Liver (tissue), 9 donors: ENCODE measurements around the gene YDJC. TPM values are rescaled to one million over a fixed set of nuclear protein-coding genes. Genes with fewer than 3 reads are reported as not detected.

Experiments
- DNase-seq: peaks from one replicate; pipeline ENCODE4 v3.0.0-alpha.2; 2017; ENCODE audit warnings: low spot score
- H3K27ac ChIP-seq, 2 donors: one replicate each; pipeline ENCODE4 v1.7.0; 2013; ENCODE audit warnings: inconsistent platforms in 2 of 2, low read length in 2 of 2, control low read depth in 1 of 2, low read depth in 1 of 2, mild to moderate bottlenecking in 1 of 2
- H3K27me3 ChIP-seq, 4 donors: one replicate each; pipeline versions ENCODE4 v1.6.1 to v1.7.0; 2013; ENCODE audit warnings: low read length in 3 of 4, inconsistent platforms in 1 of 4, mild to moderate bottlenecking in 1 of 4, moderate library complexity in 1 of 4; ENCODE audit not compliant: control insufficient read depth in 4 of 4, insufficient read depth in 4 of 4
- H3K36me3 ChIP-seq, 4 donors: one replicate each; pipeline versions ENCODE4 v1.6.1 to v1.7.0; 2013; ENCODE audit warnings: low read length in 3 of 4, mild to moderate bottlenecking in 3 of 4, low read depth in 1 of 4, moderate library complexity in 1 of 4; ENCODE audit not compliant: control insufficient read depth in 4 of 4, insufficient read depth in 3 of 4
- H3K4me1 ChIP-seq, 4 donors: one replicate each; pipeline versions ENCODE4 v1.6.1 to v1.7.0; 2013; ENCODE audit warnings: low read length in 3 of 4, mild to moderate bottlenecking in 3 of 4, moderate library complexity in 1 of 4; ENCODE audit not compliant: control insufficient read depth in 4 of 4, insufficient read depth in 4 of 4
- H3K4me3 ChIP-seq, 3 donors: one replicate each; pipeline versions ENCODE4 v1.6.1 to v1.7.0; 2013; ENCODE audit warnings: low read length in 3 of 3, control low read depth in 1 of 3, low read depth in 1 of 3, mild to moderate bottlenecking in 1 of 3
- H3K9ac ChIP-seq, 2 donors: one replicate each; pipeline ENCODE4 v1.7.0; 2013; ENCODE audit warnings: low read length in 2 of 2, mild to moderate bottlenecking in 2 of 2, moderate library complexity in 2 of 2, control low read depth in 1 of 2, low read depth in 1 of 2
- H3K9me3 ChIP-seq, 4 donors: one replicate each; pipeline versions ENCODE4 v1.6.1 to v1.7.0; 2013; ENCODE audit warnings: low read length in 3 of 4; ENCODE audit not compliant: control insufficient read depth in 4 of 4
- CTCF ChIP-seq: fragments of 150-350 bp; IDR thresholded peaks from 2 replicates; pipeline ENCODE4 v1.5.1; 2017; ENCODE audit warnings: improper control_type of control experiment, low read depth, low read length; ENCODE audit not compliant: missing input control
- EGR1 ChIP-seq, 2 donors: IDR thresholded peaks; 2 replicates each; pipeline ENCODE4 v1.6.1; 2016 to 2018; ENCODE audit warnings: antibody characterized with exemption in 2 of 2, low read depth in 2 of 2
- FOXA1 ChIP-seq: IDR thresholded peaks from 2 replicates; pipeline ENCODE4 v1.6.1; 2016; ENCODE audit warnings: antibody characterized with exemption
- FOXA2 ChIP-seq: IDR thresholded peaks from 2 replicates; pipeline ENCODE4 v1.6.1; 2016; ENCODE audit warnings: antibody characterized with exemption
- GABPA ChIP-seq, 2 donors: IDR thresholded peaks in 1 of 2; conservative IDR thresholded peaks in 1 of 2; 2 replicates each; pipeline ENCODE4 v1.6.1; 2016; ENCODE audit warnings: antibody characterized with exemption in 2 of 2, mild to moderate bottlenecking in 1 of 2, moderate library complexity in 1 of 2
- HNF4A ChIP-seq, 2 donors: conservative IDR thresholded peaks; 2 replicates each; pipeline ENCODE4 v1.6.1; 2016; ENCODE audit warnings: antibody characterized with exemption in 2 of 2, mild to moderate bottlenecking in 2 of 2
- HNF4G ChIP-seq: IDR thresholded peaks from 2 replicates; pipeline ENCODE4 v1.6.1; 2016; ENCODE audit warnings: antibody characterized with exemption
- JUND ChIP-seq, 2 donors: IDR thresholded peaks; 2 replicates each; pipeline ENCODE4 v1.6.1; 2016; ENCODE audit warnings: antibody characterized with exemption in 2 of 2
- NR2F2 ChIP-seq: IDR thresholded peaks from 2 replicates; pipeline ENCODE4 v1.6.1; 2016; ENCODE audit warnings: antibody characterized with exemption
- RAD21 ChIP-seq, 2 donors: IDR thresholded peaks; 2 replicates each; pipeline ENCODE4 v1.6.1; 2016; ENCODE audit warnings: antibody characterized with exemption in 2 of 2, mild to moderate bottlenecking in 2 of 2
- RXRA ChIP-seq, 2 donors: IDR thresholded peaks; 2 replicates each; pipeline ENCODE4 v1.6.1; 2017 to 2018; ENCODE audit warnings: antibody characterized with exemption in 2 of 2, mild to moderate bottlenecking in 1 of 2
- SP1 ChIP-seq: IDR thresholded peaks from 2 replicates; pipeline ENCODE4 v1.6.1; 2018; ENCODE audit warnings: antibody characterized with exemption, mild to moderate bottlenecking
- TAF1 ChIP-seq: conservative IDR thresholded peaks from 2 replicates; pipeline ENCODE4 v1.6.1; 2016; ENCODE audit warnings: antibody characterized with exemption, mild to moderate bottlenecking
- YY1 ChIP-seq: IDR thresholded peaks from 2 replicates; pipeline ENCODE4 v1.6.1; 2016; ENCODE audit warnings: antibody characterized with exemption, mild to moderate bottlenecking
- ZBTB33 ChIP-seq: IDR thresholded peaks from 2 replicates; pipeline ENCODE4 v1.6.1; 2016; ENCODE audit warnings: antibody characterized with exemption
- WGBS: extraction: QIAGEN DNeasy Blood & Tissue Kit; methylation state at CpG from one replicate; pipeline ENCODE4 v1.1.7; 2013; 5-methylcytosine and 5-hydroxymethylcytosine counted together
- polyA plus RNA-seq, 2 donors: library from polyadenylated mRNA; stranded (reverse) in 1 of 2; unstranded in 1 of 2; fragments of 200-250 nt in 1 of 2; fragments of >200 nt in 1 of 2; fragmentation: Nextera tagmentation in 1 of 2; extraction: Ambion mirVana in 1 of 2; gene quantifications; one replicate each; pipeline versions ENCODE4 v1.2.1 to v1.2.3, GENCODE V29; 2013 to 2015
- total RNA-seq, 2 donors: library from RNA; depleted of rRNA; stranded (reverse); fragments of >200 nt; gene quantifications; one replicate each; pipeline ENCODE4 v1.2.3, GENCODE V29; 2014
- TF ChIP-seq, protein P1 (sequence below): IDR thresholded peaks from 2 replicates; pipeline ENCODE4 v1.6.1; 2016; ENCODE audit warnings: antibody characterized with exemption
- TF ChIP-seq, protein P2 (sequence below): IDR thresholded peaks from 2 replicates; pipeline ENCODE4 v1.6.1; 2016; ENCODE audit warnings: antibody characterized with exemption, mild to moderate bottlenecking
- TF ChIP-seq, protein P3 (sequence below): IDR thresholded peaks from 2 replicates; pipeline ENCODE4 v1.6.1; 2016; ENCODE audit warnings: antibody characterized with exemption
- donor health status: healthy.
- donor health status: healthy.
- donor health status: healthy.
- donor health status: healthy.
- donor health status: healthy.

The YDJC gene
- total and polyA plus RNA-seq, 4 donors = 8.0 to 18.7 (median 8.3) TPM

DNA sequence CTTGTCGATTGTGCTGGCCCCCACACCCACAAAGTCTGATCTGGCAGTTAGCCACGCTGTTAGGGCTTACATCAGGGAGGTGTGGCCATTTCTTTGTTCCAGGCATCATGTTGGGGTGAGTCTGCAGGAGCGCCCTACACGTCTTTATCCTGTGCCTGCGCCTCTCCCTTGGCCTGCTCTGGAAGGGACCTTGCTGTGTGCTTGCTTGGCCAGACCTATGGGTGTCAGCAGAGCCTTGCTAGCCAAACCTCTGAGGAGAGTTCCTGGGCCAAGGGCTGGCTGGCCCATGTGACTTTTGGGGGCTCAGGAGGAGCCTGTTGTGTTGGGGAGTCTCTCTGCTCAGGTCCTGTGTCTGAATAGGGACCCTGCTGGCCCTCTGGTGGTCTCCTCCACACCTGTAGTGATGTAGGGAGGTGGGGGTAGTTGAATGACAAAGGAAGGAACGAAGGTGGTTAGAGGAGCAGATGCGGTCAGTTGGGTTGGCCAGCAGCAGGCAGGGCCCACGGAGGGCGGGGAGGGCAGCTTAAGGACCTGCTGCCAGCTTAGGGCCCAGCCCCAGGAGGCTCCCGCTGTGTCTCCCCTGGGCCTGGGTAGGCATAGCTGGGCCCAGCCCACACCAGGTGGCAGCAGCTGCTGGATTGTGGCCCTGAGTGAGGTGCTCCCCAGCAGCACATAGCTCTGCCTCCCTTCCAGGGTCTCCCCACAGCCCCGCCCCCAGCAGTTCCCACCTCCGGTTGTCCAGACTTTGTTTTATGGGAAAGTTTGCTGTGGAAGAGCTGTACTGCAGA, 43.9 kb upstream of the YDJC start:
- no peak for DNase-seq
- peaks cover 2 to 10% (median 5%) of the 10 kb centered on the region in 4 donors for H3K4me1 ChIP-seq
- TF ChIP-seq HNF4G (no peak), GABPA (IDR thresholded peaks at IDR 0.05 in 1 of 2, conservative IDR thresholded peaks at IDR 0.05 in 1 of 2) (no peak), JUND (IDR thresholded peaks at IDR 0.05) (no peak), RXRA (IDR thresholded peaks at IDR 0.05) (no peak), ZBTB33 (no peak), EGR1 (IDR thresholded peaks at IDR 0.05; ENCODE audit: low read depth in 2 of 2) (no peak), YY1 (no peak), FOXA2 (no peak), TAF1 (no peak)
- TF ChIP-seq, protein P1, sequence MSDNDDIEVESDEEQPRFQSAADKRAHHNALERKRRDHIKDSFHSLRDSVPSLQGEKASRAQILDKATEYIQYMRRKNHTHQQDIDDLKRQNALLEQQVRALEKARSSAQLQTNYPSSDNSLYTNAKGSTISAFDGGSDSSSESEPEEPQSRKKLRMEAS = no peak
- TF ChIP-seq, protein P2, sequence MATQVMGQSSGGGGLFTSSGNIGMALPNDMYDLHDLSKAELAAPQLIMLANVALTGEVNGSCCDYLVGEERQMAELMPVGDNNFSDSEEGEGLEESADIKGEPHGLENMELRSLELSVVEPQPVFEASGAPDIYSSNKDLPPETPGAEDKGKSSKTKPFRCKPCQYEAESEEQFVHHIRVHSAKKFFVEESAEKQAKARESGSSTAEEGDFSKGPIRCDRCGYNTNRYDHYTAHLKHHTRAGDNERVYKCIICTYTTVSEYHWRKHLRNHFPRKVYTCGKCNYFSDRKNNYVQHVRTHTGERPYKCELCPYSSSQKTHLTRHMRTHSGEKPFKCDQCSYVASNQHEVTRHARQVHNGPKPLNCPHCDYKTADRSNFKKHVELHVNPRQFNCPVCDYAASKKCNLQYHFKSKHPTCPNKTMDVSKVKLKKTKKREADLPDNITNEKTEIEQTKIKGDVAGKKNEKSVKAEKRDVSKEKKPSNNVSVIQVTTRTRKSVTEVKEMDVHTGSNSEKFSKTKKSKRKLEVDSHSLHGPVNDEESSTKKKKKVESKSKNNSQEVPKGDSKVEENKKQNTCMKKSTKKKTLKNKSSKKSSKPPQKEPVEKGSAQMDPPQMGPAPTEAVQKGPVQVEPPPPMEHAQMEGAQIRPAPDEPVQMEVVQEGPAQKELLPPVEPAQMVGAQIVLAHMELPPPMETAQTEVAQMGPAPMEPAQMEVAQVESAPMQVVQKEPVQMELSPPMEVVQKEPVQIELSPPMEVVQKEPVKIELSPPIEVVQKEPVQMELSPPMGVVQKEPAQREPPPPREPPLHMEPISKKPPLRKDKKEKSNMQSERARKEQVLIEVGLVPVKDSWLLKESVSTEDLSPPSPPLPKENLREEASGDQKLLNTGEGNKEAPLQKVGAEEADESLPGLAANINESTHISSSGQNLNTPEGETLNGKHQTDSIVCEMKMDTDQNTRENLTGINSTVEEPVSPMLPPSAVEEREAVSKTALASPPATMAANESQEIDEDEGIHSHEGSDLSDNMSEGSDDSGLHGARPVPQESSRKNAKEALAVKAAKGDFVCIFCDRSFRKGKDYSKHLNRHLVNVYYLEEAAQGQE = no peak
- TF ChIP-seq, protein P3, sequence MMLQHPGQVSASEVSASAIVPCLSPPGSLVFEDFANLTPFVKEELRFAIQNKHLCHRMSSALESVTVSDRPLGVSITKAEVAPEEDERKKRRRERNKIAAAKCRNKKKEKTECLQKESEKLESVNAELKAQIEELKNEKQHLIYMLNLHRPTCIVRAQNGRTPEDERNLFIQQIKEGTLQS = no peak
- no peak overlapping the region for H3K27ac ChIP-seq
- H3K9ac ChIP-seq = no peak overlapping the region
- H3K36me3 ChIP-seq = peaks cover 4 to 39% (median 21%) of the 10 kb centered on the region in 4 donors
- 97% methylated on average over 12 of the region's 12 CpGs for WGBS
- H3K4me3 ChIP-seq = no peak overlapping the region
- no peaks in the 10 kb centered on the region for H3K9me3 ChIP-seq
- no peaks in the 10 kb centered on the region for H3K27me3 ChIP-seq

GRCh38 chr22:21672107-21672629, 42.3 kb upstream of the YDJC start:
- Histone ChIP-seq H3K9ac (no peak overlapping the region), H3K27ac (no peak overlapping the region)
- 87% methylated on average over 6 of the region's 6 CpGs for WGBS
- no peak for TF ChIP-seq HNF4G
- TF ChIP-seq YY1 = no peak
- TF ChIP-seq FOXA1 = no peak
- TF ChIP-seq GABPA (IDR thresholded peaks at IDR 0.05 in 1 of 2, conservative IDR thresholded peaks at IDR 0.05 in 1 of 2) = no peak
- TF ChIP-seq EGR1 (IDR thresholded peaks at IDR 0.05; ENCODE audit: low read depth in 2 of 2) = no peak
- TF ChIP-seq JUND (IDR thresholded peaks at IDR 0.05) = no peak
- TF ChIP-seq, protein P3 = no peak
- TF ChIP-seq SP1 = no peak
- TF ChIP-seq RXRA (IDR thresholded peaks at IDR 0.05) = no peak
- TF ChIP-seq CTCF = no peak
- no peak for TF ChIP-seq ZBTB33
- TF ChIP-seq RAD21 (IDR thresholded peaks at IDR 0.05) = no peak
- TF ChIP-seq NR2F2 = no peak
- TF ChIP-seq FOXA2 = no peak
- TF ChIP-seq TAF1 = no peak
- no peak for TF ChIP-seq HNF4A (conservative IDR thresholded peaks at IDR 0.05)

More at GRCh38 chr22:21672107-21672629, 42.3 kb upstream of the YDJC start:
- DNase-seq = no peak
- Histone ChIP-seq H3K4me1 (peaks cover 0 to 5% (median 0%) of the 10 kb centered on the region in 4 donors), H3K9me3 (no peaks in the 10 kb centered on the region), H3K4me3 (no peak overlapping the region), H3K36me3 (peaks cover 4 to 39% (median 21%) of the 10 kb centered on the region in 4 donors), H3K27me3 (no peaks in the 10 kb centered on the region)
